ENCODE measurements around the gene RTN4RL2.

GRCh38 chr11:57491371-57492061 is 31.2 kb downstream of the RTN4RL2 start:
- TF ChIP-seq POLR2A (IDR thresholded peaks at IDR 0.05; ENCODE audit: low read depth, low read length) (no peak), POLR2AphosphoS5 (IDR thresholded peaks at IDR 0.05; ENCODE audit: low read depth, low read length) (no peak), TAF1 (IDR thresholded peaks at IDR 0.05; ENCODE audit: low read depth, low read length) (no peak)
